NCI-H2227 treated with DMSO at 0.1 percent for 48 hours (cell line): ENCODE results near the gene EFHC1.
"Not testable (repeated sequence)": the region's sequence is repeated elsewhere in the genome, so short reads cannot be mapped to it uniquely, and the experiment has no call there.

Source experiments
- DNase-seq: peaks from one replicate; lab custom pipeline; 2025; lab: John Stamatoyannopoulos, UW

The EFHC1 gene, protein sequence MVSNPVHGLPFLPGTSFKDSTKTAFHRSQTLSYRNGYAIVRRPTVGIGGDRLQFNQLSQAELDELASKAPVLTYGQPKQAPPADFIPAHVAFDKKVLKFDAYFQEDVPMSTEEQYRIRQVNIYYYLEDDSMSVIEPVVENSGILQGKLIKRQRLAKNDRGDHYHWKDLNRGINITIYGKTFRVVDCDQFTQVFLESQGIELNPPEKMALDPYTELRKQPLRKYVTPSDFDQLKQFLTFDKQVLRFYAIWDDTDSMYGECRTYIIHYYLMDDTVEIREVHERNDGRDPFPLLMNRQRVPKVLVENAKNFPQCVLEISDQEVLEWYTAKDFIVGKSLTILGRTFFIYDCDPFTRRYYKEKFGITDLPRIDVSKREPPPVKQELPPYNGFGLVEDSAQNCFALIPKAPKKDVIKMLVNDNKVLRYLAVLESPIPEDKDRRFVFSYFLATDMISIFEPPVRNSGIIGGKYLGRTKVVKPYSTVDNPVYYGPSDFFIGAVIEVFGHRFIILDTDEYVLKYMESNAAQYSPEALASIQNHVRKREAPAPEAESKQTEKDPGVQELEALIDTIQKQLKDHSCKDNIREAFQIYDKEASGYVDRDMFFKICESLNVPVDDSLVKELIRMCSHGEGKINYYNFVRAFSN

DNA sequence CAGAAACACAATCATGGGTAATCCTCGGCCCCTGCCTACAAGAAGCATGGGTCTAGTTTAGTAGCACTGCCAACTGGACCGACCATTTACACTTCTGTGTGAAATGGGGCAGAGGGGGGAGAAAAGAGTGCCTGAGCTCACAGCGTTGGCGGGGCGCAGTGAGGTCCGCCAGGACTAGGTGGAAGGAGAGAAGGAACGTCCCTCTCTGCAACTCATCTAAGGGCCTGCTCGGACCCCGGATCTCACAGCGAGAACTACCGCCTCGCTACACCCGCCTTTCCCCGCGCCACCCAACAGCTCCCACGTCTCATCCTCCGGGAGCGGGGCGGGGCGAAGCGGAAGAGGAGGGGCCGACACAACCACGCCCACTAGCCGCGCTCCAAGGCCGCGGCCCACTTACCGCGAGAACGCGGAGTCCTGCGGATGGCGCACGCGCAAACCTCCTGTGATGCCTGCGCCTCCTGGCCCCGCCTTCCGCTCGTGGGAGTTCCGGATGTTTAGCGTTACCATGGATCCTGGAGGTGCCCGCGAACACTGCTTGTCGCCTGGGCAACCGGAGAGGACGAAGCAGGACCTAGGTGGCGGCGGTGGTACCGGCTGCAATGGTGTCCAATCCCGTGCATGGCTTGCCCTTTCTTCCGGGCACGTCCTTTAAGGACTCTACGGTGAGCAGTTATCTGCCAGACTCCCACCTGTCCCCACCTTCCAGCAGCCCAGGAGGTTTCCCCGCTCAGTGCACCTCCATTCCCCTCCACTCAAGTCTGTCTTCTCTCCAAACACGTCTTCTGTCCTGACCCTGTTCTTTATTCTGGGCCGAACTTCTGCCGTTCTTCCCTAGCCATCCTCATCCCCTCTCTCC lies at the start of gene EFHC1:
TSS of gene EFHC1 (plus strand) at position 534 of the 859 bp plus-strand sequence. CDS start at position 603, 69 bp downstream.
- peak; percentile 94 for DNase-seq

DNA sequence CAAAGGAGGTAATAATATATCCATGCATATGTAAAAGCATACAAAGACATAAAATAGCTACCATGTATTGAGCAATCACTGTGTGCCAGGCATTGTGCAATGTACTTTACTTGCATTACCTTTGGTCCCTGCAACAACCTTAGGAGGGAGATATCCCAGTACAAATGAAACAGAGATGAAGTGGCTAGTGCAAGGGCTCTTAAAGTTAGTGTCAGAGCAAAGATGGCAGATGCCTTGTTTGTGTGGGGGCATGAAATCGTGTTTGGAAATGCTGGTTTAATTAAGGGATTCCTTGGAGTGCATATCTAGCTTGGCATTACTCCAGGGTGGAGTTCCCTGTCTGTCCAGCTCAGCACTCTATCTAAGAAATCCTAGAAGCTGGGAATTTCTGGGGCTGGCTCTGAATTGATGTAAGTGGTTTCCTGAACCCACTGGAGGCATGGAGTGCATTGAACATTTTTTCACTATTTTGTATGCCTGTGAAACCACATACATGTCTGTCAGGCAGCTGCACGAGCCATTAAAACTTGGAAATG lies 48.4 kb upstream of the EFHC1 start:
- DNase-seq: no peak

GRCh38 chr6:52373151-52373690 lies 46.9 kb upstream of the EFHC1 start:
- no peak for DNase-seq

- DNase-seq: no peak
Observed at GRCh38 chr6:52374247-52374646, 45.9 kb upstream of the EFHC1 start.

DNA sequence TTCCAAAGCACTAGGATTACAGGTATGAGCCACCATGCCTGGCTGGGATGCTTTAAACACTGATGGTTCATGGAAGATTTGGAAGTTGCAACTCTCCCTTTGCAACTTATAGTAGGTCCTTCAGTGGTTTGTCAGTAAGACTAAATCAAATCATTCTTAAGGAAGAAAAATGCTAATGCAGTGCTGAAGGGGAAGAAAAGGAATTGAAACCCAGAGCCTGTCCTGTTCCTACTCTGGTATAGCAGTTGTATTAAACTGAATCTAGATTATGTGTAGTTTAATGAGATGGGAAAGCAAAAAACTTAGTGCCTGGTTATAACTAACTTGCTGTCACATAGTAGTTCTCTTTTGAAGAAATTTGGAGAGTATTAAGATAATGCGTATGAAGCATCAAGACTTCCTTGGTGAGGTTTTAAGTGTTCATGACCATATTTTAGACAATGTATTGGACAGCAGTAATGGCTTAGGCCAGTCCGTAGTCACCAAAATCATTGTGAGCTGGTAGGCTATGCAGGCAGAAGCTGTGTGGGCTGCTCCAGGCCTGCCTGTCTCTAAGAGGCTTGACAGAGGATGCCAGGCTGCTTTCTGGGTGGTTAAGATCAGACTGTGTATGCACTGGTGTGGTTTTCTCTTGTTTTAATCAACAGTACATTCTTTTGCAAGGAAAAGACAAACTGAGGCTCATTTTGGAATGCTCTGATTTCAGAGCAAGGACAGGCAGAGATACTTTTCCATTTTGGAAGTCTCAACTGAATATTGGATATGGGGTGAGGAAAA lies 44.2 kb upstream of the EFHC1 start:
- no peak for DNase-seq

- DNase-seq: no peak
Observed at GRCh38 chr6:52376763-52377162, 43.4 kb upstream of the EFHC1 start.

GRCh38 chr6:52377538-52378221 lies 42.5 kb upstream of the EFHC1 start:
- DNase-seq: no peak

DNA sequence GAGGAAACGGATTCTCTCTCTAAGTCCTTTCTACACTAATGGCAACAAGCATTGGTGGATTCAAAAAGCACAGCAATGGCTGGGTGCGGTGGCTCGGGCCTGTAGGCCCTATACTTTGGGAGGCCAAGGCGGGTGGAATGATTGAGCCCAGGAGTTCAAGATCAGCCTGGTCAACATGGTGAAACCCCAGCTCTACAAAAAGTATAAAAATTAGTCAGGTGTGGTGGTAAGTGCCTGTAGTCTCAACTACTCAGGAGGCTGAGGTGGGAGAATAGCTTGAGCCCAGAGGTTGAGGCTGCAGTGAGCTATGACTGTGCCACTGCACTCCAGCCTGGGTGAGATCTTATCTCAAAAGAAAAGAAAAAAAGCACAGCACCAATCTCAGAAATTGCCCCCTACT lies 38.9 kb upstream of the EFHC1 start:
- no peak for DNase-seq

DNA sequence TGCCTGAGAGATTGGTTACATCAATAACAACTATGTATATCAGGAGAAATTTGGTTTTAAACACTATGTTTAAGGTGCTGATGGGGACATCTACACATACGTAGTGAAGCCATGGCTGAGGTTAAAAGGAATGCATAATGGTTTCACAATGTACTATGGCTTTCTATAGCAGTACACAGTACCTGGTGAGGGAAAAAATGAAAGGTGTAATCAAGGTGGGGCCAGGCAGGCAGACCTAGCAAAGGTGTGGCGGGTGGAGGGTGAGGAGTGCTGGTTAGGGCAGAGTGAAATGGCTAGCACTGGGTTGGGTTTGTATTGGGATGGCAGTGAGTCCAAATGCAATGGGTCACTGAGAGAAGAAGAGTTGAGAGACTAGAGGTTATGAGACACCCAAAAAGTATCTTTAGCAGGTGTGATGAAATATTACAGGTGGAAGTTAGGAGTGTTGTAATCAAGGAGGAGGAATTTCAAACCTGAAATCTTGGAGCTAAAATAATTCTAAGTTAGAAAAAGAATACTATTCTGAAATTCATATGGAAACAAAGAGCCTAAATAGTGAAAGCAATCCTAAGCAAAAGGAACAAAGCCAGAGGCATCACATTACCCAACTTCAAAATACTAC lies 35.9 kb upstream of the EFHC1 start:
- DNase-seq: no peak

DNA sequence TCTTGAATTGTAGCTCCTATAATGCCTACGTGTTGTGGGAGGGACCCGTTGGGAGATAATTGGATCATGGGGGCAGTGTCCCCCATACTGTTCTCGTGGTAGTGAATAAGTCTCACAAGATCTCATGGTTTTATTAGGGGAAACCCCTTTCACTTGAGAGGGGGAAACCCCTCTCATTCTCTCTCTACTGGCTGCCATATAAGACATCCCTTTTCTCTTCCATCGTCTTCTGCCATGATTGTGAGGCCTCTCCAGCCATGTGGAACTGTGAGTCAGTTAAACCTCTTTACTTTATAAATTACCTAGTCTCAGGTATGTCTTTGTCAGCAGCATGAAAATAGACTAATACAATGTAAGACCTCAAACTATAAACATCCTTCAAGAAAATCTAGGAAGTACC lies 35.1 kb upstream of the EFHC1 start:
- DNase-seq: no peak

- DNase-seq: not testable (repeated sequence)
Observed at GRCh38 chr6:52388119-52388518, 32.0 kb upstream of the EFHC1 start.

GRCh38 chr6:52388790-52389189 lies 31.4 kb upstream of the EFHC1 start:
- no peak for DNase-seq

DNA sequence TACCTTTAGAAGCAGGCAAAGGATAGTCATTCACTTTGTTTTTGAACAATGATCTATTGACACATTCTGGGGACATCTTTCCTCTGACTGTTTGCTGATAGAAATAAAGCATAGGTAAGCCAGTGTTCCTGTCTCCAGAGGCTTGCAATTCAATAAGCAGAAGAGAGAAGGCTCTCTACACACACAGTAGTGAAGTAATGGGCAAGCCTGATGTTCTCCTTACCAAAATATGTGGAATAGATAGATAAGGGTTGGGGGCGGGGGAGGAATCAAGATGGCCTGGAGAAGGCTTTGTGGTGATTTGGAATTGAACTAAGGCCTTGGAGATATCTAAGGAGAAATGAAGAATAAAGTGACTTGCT lies 30.9 kb upstream of the EFHC1 start:
- DNase-seq: no peak

- no peak for DNase-seq
Observed at GRCh38 chr6:52389626-52390360, 30.3 kb upstream of the EFHC1 start.

- DNase-seq: no peak
Observed at GRCh38 chr6:52390361-52390727, 29.8 kb upstream of the EFHC1 start.

GRCh38 chr6:52391599-52391998 lies 28.5 kb upstream of the EFHC1 start:
- DNase-seq: no peak

DNA sequence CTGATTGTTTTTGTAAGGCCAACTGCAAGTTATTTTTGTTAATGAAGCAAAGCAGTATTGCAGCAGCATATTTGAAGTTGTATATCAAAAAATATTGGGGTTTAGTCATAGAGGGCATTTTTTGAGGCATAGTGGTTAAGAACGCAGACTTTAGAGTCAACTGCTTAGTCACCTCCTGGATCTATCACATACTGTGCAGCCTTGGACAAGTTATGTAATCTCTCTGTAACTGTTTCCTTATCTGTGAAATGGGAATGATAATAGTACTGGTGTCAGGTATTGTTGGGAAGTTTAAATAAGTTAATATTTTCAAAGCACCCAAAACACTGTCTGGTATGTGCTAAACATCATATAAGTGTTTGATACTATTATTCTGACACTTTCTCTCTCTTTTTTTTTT lies 27.2 kb upstream of the EFHC1 start:
- DNase-seq: no peak

DNA sequence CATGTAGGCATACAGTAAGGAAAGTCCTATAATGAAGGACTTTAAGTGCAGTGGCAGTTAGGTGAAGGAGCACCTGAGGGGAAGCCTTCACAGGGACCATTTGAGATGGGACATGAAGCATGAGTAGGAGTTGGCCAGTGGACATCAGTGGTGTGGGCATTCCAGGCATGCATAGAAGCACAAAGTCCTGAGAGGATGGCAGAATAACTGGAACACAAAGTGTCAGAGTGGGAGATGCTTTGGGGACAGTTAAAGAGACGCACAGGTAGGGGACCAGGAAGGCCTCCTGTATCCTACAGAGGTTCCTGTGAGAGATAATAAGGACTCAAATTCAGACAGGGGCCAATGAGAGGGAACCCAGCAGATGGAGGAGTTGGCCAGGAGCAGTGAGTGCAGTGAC lies 26.4 kb upstream of the EFHC1 start:
- DNase-seq: no peak

DNA sequence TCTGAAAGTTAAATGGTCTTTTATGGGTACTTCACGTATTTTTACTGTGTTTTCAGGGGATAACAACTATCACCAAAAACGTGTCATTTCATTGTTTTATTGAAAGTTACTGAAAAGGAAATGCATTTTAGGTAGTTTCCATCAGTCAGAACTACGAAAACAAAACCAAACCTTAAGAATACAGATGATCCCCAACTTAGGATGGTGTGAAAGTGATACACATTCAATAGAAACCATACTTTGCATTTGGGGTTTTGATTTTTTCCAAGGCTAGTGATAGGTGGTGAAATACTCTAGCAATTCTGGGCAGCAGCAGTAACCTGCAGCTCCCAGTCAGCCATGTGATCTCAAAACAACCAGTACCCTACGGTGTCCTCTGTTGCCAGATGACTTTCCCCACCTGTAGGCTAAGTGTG lies 25.9 kb upstream of the EFHC1 start:
- no peak for DNase-seq

DNA sequence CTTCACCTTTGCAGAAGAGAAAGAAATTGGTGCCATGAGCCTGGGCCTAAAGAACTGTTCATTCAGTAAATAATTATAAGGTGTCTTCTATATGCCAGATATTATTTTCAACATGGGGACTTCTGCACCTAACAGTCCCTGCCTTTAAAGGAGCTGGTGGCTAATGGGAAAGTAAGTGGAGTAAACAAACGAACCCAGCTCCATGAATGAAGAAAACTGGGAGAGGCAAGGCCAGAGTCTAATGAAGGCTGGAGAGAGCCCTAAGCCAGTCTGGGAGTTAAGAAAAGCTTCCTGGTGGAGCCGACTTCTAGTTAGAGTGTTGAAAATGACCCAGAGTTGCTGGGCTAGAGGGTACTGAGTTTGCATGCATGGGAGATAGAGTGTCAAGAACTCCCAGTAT lies 24.2 kb upstream of the EFHC1 start:
- DNase-seq: no peak
